ENCODE results near the gene ARID3B. TPM values are rescaled to one million over a fixed set of nuclear protein-coding genes. Genes with fewer than 3 reads are reported as not detected.
A peak's percentile ranks its signal among the peaks of the same experiment; 100 is the strongest.

Gene ARID3B
- total and polyA plus RNA-seq, 2 of the 13 experiments (the other 11 are each of a cell fraction or from before 2014, with no cell fraction given) = 5.3 to 12.8 TPM

GRCh38 chr15:74620636-74621545 lies 79.9 kb downstream of the ARID3B start (continued):
- TF ChIP-seq, protein P1, sequence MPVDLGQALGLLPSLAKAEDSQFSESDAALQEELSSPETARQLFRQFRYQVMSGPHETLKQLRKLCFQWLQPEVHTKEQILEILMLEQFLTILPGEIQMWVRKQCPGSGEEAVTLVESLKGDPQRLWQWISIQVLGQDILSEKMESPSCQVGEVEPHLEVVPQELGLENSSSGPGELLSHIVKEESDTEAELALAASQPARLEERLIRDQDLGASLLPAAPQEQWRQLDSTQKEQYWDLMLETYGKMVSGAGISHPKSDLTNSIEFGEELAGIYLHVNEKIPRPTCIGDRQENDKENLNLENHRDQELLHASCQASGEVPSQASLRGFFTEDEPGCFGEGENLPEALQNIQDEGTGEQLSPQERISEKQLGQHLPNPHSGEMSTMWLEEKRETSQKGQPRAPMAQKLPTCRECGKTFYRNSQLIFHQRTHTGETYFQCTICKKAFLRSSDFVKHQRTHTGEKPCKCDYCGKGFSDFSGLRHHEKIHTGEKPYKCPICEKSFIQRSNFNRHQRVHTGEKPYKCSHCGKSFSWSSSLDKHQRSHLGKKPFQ (CRISPR knock-in tag; IDR thresholded peaks at IDR 0.05; ENCODE audit: insufficient replicate concordance) = no peak
- TF ChIP-seq HMG20B (CRISPR knock-in tag; conservative IDR thresholded peaks at IDR 0.05) = no peak
- no peak for TF ChIP-seq ZBTB7A (CRISPR knock-in tag; IDR thresholded peaks at IDR 0.05)
- no peak for TF ChIP-seq AGO1 (IDR thresholded peaks at IDR 0.05; ENCODE audit: low read depth, low read length, poor library complexity, severe bottlenecking)
- TF ChIP-seq TARDBP (CRISPR knock-in tag; IDR thresholded peaks at IDR 0.05) = 0 out of 2 replicates have a peak, but pooled peaks have one; percentile 28
- TF ChIP-seq SP140L (CRISPR knock-in tag; IDR thresholded peaks at IDR 0.05; ENCODE audit: borderline replicate concordance) = no peak
- no peak for TF ChIP-seq ZNF800 (CRISPR knock-in tag; IDR thresholded peaks at IDR 0.05)
- no peak for TF ChIP-seq ZSCAN30 (CRISPR knock-in tag; IDR thresholded peaks at IDR 0.05)
- TF ChIP-seq ZNF788 (CRISPR knock-in tag; IDR thresholded peaks at IDR 0.05; ENCODE audit: borderline replicate concordance) = no peak
- no peak; the same call in 1 of the 2 replicates for TF ChIP-seq SPEN (CRISPR knock-in tag; IDR thresholded peaks at IDR 0.05; ENCODE audit: low read depth)
- no peak for TF ChIP-seq DNMT3B (CRISPR knock-in tag; conservative IDR thresholded peaks at IDR 0.05)
- TF ChIP-seq NPAS2 (CRISPR knock-in tag; IDR thresholded peaks at IDR 0.05; ENCODE audit: borderline replicate concordance) = no peak
- no peak for TF ChIP-seq RFX3 (CRISPR knock-in tag; IDR thresholded peaks at IDR 0.05)
- no peak for TF ChIP-seq ZZZ3 (CRISPR knock-in tag; IDR thresholded peaks at IDR 0.05; ENCODE audit: borderline replicate concordance)
- 0 out of 2 replicates have a peak, but pooled peaks have one; percentile 38 for TF ChIP-seq KAT8 (CRISPR knock-in tag; IDR thresholded peaks at IDR 0.05)
- TF ChIP-seq ZNF724P (CRISPR knock-in tag; IDR thresholded peaks at IDR 0.05; ENCODE audit: borderline replicate concordance) = no peak
- TF ChIP-seq ZNF546 (CRISPR knock-in tag; conservative IDR thresholded peaks at IDR 0.05) = no peak
- 0 out of 2 replicates have a peak, but pooled peaks have one; percentile 24 for TF ChIP-seq ZNF670 (CRISPR knock-in tag; IDR thresholded peaks at IDR 0.05; ENCODE audit: borderline replicate concordance)
- no peak for TF ChIP-seq MTF2 (CRISPR knock-in tag; IDR thresholded peaks at IDR 0.05; ENCODE audit: borderline replicate concordance)
- no peak for TF ChIP-seq TBL1XR1 (IDR thresholded peaks at IDR 0.05; ENCODE audit: borderline replicate concordance, low read length, partially characterized antibody)
- TF ChIP-seq GATAD2A (CRISPR knock-in tag; IDR thresholded peaks at IDR 0.05) = peak; percentile 43; the same call in 1 of the 2 replicates
- no peak for TF ChIP-seq ZNF12 (CRISPR knock-in tag; IDR thresholded peaks at IDR 0.05)
- TF ChIP-seq ZFP41 (CRISPR knock-in tag; IDR thresholded peaks at IDR 0.05; ENCODE audit: borderline replicate concordance) = no peak
- TF ChIP-seq, protein P2, sequence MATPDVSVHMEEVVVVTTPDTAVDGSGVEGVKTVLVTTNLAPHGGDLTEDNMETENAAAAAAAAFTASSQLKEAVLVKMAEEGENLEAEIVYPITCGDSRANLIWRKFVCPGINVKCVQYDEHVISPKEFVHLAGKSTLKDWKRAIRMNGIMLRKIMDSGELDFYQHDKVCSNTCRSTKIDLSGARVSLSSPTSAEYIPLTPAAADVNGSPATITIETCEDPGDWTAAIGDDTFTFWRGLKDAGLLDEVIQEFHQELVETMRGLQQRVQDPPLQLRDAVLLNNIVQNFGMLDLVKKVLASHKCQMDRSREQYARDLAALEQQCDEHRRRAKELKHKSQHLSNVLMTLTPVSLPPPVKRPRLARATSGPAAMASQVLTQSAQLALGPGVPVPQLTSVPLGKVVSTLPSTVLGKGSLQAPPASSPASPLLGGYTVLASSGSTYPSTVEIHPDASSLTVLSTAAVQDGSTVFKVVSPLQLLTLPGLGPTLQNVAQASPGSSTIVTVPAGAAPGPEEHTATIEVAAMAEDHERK (CRISPR knock-in tag; IDR thresholded peaks at IDR 0.05; ENCODE audit: low read depth) = no peak
- TF ChIP-seq RXRB (CRISPR knock-in tag; IDR thresholded peaks at IDR 0.05; ENCODE audit: borderline replicate concordance) = peak; percentile 65; the same call in 1 of the 2 replicates
- TF ChIP-seq HIVEP1 (CRISPR knock-in tag; IDR thresholded peaks at IDR 0.05) = peak; percentile 63; the same call in 1 of the 2 replicates

Data from HepG2 (cell line).